Measurements from ENCODE around the gene BEND6. TPM values are rescaled to one million over a fixed set of nuclear protein-coding genes. Genes with fewer than 3 reads are reported as not detected.

The BEND6 gene
- polyA plus RNA-seq (2013, experiment 1 of 2): 3.2 TPM
- 3.9 TPM for polyA plus RNA-seq (2013, experiment 2 of 2)

DNA sequence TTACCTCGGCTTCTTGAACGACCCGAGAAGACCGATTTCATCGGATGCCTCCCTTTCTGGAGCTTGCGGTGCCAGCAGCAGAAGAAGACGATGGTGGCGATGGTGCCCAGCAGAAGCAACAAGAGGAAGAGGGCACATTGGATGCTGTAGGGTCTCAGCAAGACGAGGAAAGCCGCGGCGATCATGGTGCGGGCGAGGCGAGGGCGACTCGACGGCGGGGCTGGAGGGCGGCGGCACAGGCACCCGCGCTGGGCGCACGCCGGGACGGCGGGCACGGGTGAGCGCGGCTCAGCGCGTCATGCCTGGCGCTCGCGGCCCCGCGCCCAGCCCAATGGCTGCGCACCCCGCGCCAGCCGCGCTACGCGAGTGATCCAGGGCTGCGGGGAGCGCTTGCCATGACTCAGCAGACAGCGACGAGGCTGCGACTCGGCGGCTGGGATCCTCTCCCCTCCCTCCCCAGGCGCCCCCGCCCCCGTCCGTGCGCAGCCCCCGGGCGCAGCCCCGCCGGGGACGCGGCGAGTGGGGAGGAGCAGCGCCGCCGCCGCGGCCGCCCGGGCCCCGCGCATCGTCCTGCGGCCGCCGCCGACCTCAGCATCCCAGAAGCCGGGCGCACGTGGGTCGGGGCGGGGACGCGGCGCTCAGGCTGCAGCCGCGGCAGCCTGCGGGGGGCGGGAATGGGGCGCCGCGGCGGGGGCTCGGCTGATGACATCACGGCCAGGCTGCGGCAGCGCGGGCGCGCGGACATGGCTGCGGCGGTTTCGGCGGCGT is at the start of gene BEND6:
TSS of gene BEND6 (plus strand) at position 705 of the 768 bp plus-strand sequence. CDS start 26,704 bp downstream, outside the sequence.
- WGBS: under 1% methylated on average over 44 of the region's 107 CpGs

GRCh38 chr6:56905378-56905777 is 49.5 kb upstream of the BEND6 start:
- Histone ChIP-seq H3K9ac (ENCODE audit: low read length) (peak overlapping the region; percentile 38), H3K27ac (ENCODE audit: low read length, poor library complexity, severe bottlenecking) (no peak overlapping the region), H3K4me3 (ENCODE audit: insufficient read depth in 1 of 2, low read depth in 1 of 2, low read length in 2 of 2) (no peak overlapping the region), H3K27me3 (ENCODE audit: control insufficient read depth in 1 of 2, insufficient read depth in 1 of 2, low read length in 2 of 2) (no peaks in the 10 kb centered on the region), H3K9me3 (ENCODE audit: control insufficient read depth, low read length) (no peaks in the 10 kb centered on the region), H3K36me3 (ENCODE audit: control insufficient read depth in 1 of 2, insufficient read depth in 2 of 2, low read depth in 1 of 2, low read length in 2 of 2) (peaks cover 0 to 5% of the 10 kb centered on the region in 2 experiments), H2AFZ (ENCODE audit: low read depth, low read length) (no peak overlapping the region), H3K14ac (ENCODE audit: low read length in 2 of 2) (no peak overlapping the region), H4K91ac (ENCODE audit: low read length) (no peak overlapping the region), H3K79me1 (replicated peaks; ENCODE audit: low read length, poor library complexity, severe bottlenecking) (peaks cover 16% of the 10 kb centered on the region), H2BK120ac (ENCODE audit: low read depth, low read length) (no peak overlapping the region), H2AK5ac (ENCODE audit: low read length, severe bottlenecking) (no peak overlapping the region), H3K4ac (ENCODE audit: low read depth in 1 of 2, low read length in 2 of 2) (no peak overlapping the region), H4K8ac (ENCODE audit: low read length) (no peak overlapping the region), H3K4me1 (ENCODE audit: control insufficient read depth, insufficient read depth, low read depth, low read length) (no peaks in the 10 kb centered on the region), H2BK12ac (ENCODE audit: low read length in 2 of 2) (no peak overlapping the region), H2BK5ac (ENCODE audit: low read depth, low read length, poor library complexity, severe bottlenecking) (no peak overlapping the region), H2BK15ac (ENCODE audit: low read depth, poor library complexity, severe bottlenecking) (no peak overlapping the region), H3K4me2 (ENCODE audit: low read length, poor library complexity, severe bottlenecking) (no peak overlapping the region), H3K18ac (ENCODE audit: low read depth in 1 of 2, low read length in 2 of 2) (no peak overlapping the region), H3K23ac (ENCODE audit: low read length in 2 of 2) (no peak overlapping the region)
- DNase-seq: no peak
- WGBS: 100% methylated on average over 1 of the region's 3 CpGs

More for the DNA sequence above, at the start of gene BEND6:
- peak; percentile 86 for DNase-seq
- peak within 1 kb of the TSS; percentile 68 for H2AFZ ChIP-seq (ENCODE audit: low read depth, low read length)
- H3K4me2 ChIP-seq (ENCODE audit: low read length, poor library complexity, severe bottlenecking): peak within 1 kb of the TSS; percentile 78
- peaks cover 0 to 26% of the 10 kb centered on the region in 2 experiments for H3K36me3 ChIP-seq (ENCODE audit: control insufficient read depth in 1 of 2, insufficient read depth in 2 of 2, low read depth in 1 of 2, low read length in 2 of 2)
- H2BK12ac ChIP-seq (ENCODE audit: low read length in 2 of 2): peak within 1 kb of the TSS; percentile 56 to 59
- H3K27ac ChIP-seq (ENCODE audit: low read length, poor library complexity, severe bottlenecking): peak within 1 kb of the TSS; percentile 84
- H3K18ac ChIP-seq (ENCODE audit: low read depth in 1 of 2, low read length in 2 of 2): peak within 1 kb of the TSS; percentile 60 to 94
- H3K4me1 ChIP-seq (ENCODE audit: control insufficient read depth, insufficient read depth, low read depth, low read length): peaks cover 4% of the 10 kb centered on the region
- peak within 1 kb of the TSS in 1 of 2 experiments; percentile 78 for H3K14ac ChIP-seq (ENCODE audit: low read length in 2 of 2)
- peak within 1 kb of the TSS; percentile 45 for H2BK15ac ChIP-seq (ENCODE audit: low read depth, poor library complexity, severe bottlenecking)
- peak within 1 kb of the TSS; percentile 97 for H3K9ac ChIP-seq (ENCODE audit: low read length)
- peak within 1 kb of the TSS in 1 of 2 experiments; percentile 86 for H3K23ac ChIP-seq (ENCODE audit: low read length in 2 of 2)
- peak within 1 kb of the TSS; percentile 90 for H4K8ac ChIP-seq (ENCODE audit: low read length)
- H3K4ac ChIP-seq (ENCODE audit: low read depth in 1 of 2, low read length in 2 of 2): peak within 1 kb of the TSS in 1 of 2 experiments; percentile 56
- peak within 1 kb of the TSS; percentile 74 for H2BK120ac ChIP-seq (ENCODE audit: low read depth, low read length)
- peak within 1 kb of the TSS; percentile 39 for H4K91ac ChIP-seq (ENCODE audit: low read length)
- H3K27me3 ChIP-seq (ENCODE audit: control insufficient read depth in 1 of 2, insufficient read depth in 1 of 2, low read length in 2 of 2): no peaks in the 10 kb centered on the region
- no peak within 1 kb of the TSS for H2BK5ac ChIP-seq (ENCODE audit: low read depth, low read length, poor library complexity, severe bottlenecking)
- H2AK5ac ChIP-seq (ENCODE audit: low read length, severe bottlenecking): no peak within 1 kb of the TSS
- no peaks in the 10 kb centered on the region for H3K9me3 ChIP-seq (ENCODE audit: control insufficient read depth, low read length)
- peaks cover 18% of the 10 kb centered on the region for H3K79me1 ChIP-seq (replicated peaks; ENCODE audit: low read length, poor library complexity, severe bottlenecking)
- peak within 1 kb of the TSS; percentile 62 to 89 for H3K4me3 ChIP-seq (ENCODE audit: insufficient read depth in 1 of 2, low read depth in 1 of 2, low read length in 2 of 2)

GRCh38 chr6:56906752-56907151 is 48.2 kb upstream of the BEND6 start:
- no peak overlapping the region for H2BK12ac ChIP-seq (ENCODE audit: low read length in 2 of 2)
- DNase-seq: peak; percentile 46
- no peak overlapping the region for H3K9ac ChIP-seq (ENCODE audit: low read length)
- WGBS: 0% methylated on average over 2 of the region's 3 CpGs
- no peak overlapping the region for H3K27ac ChIP-seq (ENCODE audit: low read length, poor library complexity, severe bottlenecking)
- H3K79me1 ChIP-seq (replicated peaks; ENCODE audit: low read length, poor library complexity, severe bottlenecking): peaks cover 17% of the 10 kb centered on the region
- no peaks in the 10 kb centered on the region for H3K27me3 ChIP-seq (ENCODE audit: control insufficient read depth in 1 of 2, insufficient read depth in 1 of 2, low read length in 2 of 2)
- no peak overlapping the region for H3K18ac ChIP-seq (ENCODE audit: low read depth in 1 of 2, low read length in 2 of 2)
- no peak overlapping the region for H4K8ac ChIP-seq (ENCODE audit: low read length)
- no peak overlapping the region for H3K14ac ChIP-seq (ENCODE audit: low read length in 2 of 2)
- no peak overlapping the region for H2BK15ac ChIP-seq (ENCODE audit: low read depth, poor library complexity, severe bottlenecking)
- no peak overlapping the region for H2AFZ ChIP-seq (ENCODE audit: low read depth, low read length)
- no peak overlapping the region for H2BK120ac ChIP-seq (ENCODE audit: low read depth, low read length)
- no peak overlapping the region for H2AK5ac ChIP-seq (ENCODE audit: low read length, severe bottlenecking)
- H3K4me3 ChIP-seq (ENCODE audit: insufficient read depth in 1 of 2, low read depth in 1 of 2, low read length in 2 of 2): no peak overlapping the region
- no peak overlapping the region for H4K91ac ChIP-seq (ENCODE audit: low read length)
- H3K23ac ChIP-seq (ENCODE audit: low read length in 2 of 2): no peak overlapping the region
- no peak overlapping the region for H3K4me2 ChIP-seq (ENCODE audit: low read length, poor library complexity, severe bottlenecking)
- H3K4me1 ChIP-seq (ENCODE audit: control insufficient read depth, insufficient read depth, low read depth, low read length): no peaks in the 10 kb centered on the region
- no peak overlapping the region for H2BK5ac ChIP-seq (ENCODE audit: low read depth, low read length, poor library complexity, severe bottlenecking)
- H3K9me3 ChIP-seq (ENCODE audit: control insufficient read depth, low read length): no peaks in the 10 kb centered on the region
- H3K36me3 ChIP-seq (ENCODE audit: control insufficient read depth in 1 of 2, insufficient read depth in 2 of 2, low read depth in 1 of 2, low read length in 2 of 2): no peaks in the 10 kb centered on the region
- no peak overlapping the region for H3K4ac ChIP-seq (ENCODE audit: low read depth in 1 of 2, low read length in 2 of 2)

DNA sequence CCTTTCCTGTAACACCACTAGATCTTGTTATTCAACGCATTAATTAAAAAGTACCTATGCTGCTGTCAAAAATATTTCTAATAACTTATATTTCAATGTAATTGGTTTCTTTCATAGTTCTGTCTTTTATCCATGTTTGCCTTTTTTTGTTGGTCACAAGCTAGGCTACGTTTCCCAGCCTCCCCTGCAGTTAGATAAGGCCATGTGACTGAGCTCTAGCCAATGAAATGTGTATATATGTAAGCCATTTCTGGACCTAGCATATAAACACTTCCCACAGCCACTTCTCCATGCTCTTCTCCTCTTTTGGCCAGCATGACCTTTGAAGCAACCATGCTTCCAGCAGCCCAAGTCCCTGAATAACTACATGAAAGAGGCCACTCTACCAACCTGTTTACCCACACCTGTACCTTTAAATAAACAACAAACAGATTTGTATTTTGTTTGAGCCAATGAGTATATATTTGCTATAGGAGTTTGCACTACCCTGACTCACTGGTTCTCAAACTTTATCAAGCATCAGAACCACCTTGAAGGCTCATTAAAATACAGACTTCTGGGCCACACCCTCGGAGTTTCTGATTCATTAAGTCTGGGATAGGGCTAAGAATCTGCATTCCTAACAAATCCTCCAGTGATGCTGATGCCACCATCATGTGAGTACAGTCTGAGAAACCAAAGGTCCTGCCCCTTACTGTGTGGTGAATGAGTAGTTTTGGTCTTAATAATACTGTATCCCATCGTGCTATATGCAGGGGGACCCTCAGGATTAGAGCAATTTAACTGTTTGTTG is 45.6 kb upstream of the BEND6 start:
- no peak overlapping the region for H3K27ac ChIP-seq (ENCODE audit: low read length, poor library complexity, severe bottlenecking)
- 88% methylated on average over 3 of the region's 4 CpGs for WGBS
- H4K8ac ChIP-seq (ENCODE audit: low read length): no peak overlapping the region

More for the DNA sequence above, 45.6 kb upstream of the BEND6 start:
- H3K23ac ChIP-seq (ENCODE audit: low read length in 2 of 2): no peak overlapping the region
- H2AK5ac ChIP-seq (ENCODE audit: low read length, severe bottlenecking): peak overlapping the region; percentile 87
- no peaks in the 10 kb centered on the region for H3K9me3 ChIP-seq (ENCODE audit: control insufficient read depth, low read length)
- no peak overlapping the region for H4K91ac ChIP-seq (ENCODE audit: low read length)
- peak overlapping the region in 1 of 2 experiments; percentile 50 for H3K4ac ChIP-seq (ENCODE audit: low read depth in 1 of 2, low read length in 2 of 2)
- H2AFZ ChIP-seq (ENCODE audit: low read depth, low read length): no peak overlapping the region
- H2BK5ac ChIP-seq (ENCODE audit: low read depth, low read length, poor library complexity, severe bottlenecking): no peak overlapping the region
- H3K4me3 ChIP-seq (ENCODE audit: insufficient read depth in 1 of 2, low read depth in 1 of 2, low read length in 2 of 2): no peak overlapping the region
- H3K4me1 ChIP-seq (ENCODE audit: control insufficient read depth, insufficient read depth, low read depth, low read length): peaks cover 2% of the 10 kb centered on the region
- peaks cover 20% of the 10 kb centered on the region for H3K79me1 ChIP-seq (replicated peaks; ENCODE audit: low read length, poor library complexity, severe bottlenecking)
- H3K14ac ChIP-seq (ENCODE audit: low read length in 2 of 2): no peak overlapping the region
- H3K36me3 ChIP-seq (ENCODE audit: control insufficient read depth in 1 of 2, insufficient read depth in 2 of 2, low read depth in 1 of 2, low read length in 2 of 2): no peaks in the 10 kb centered on the region
- H3K27me3 ChIP-seq (ENCODE audit: control insufficient read depth in 1 of 2, insufficient read depth in 1 of 2, low read length in 2 of 2): no peaks in the 10 kb centered on the region
- no peak overlapping the region for H2BK120ac ChIP-seq (ENCODE audit: low read depth, low read length)
- no peak for DNase-seq
- no peak overlapping the region for H2BK12ac ChIP-seq (ENCODE audit: low read length in 2 of 2)
- no peak overlapping the region for H2BK15ac ChIP-seq (ENCODE audit: low read depth, poor library complexity, severe bottlenecking)
- no peak overlapping the region for H3K18ac ChIP-seq (ENCODE audit: low read depth in 1 of 2, low read length in 2 of 2)
- no peak overlapping the region for H3K4me2 ChIP-seq (ENCODE audit: low read length, poor library complexity, severe bottlenecking)
- no peak overlapping the region for H3K9ac ChIP-seq (ENCODE audit: low read length)

All from mesenchymal stem cell (in vitro differentiated cells and primary cell).